ENCODE data around the gene UBN2.
"Not testable (repeated sequence)": the region's sequence is repeated elsewhere in the genome, so short reads cannot be mapped to it uniquely, and the experiment has no call there.

UBN2 gene

DNA sequence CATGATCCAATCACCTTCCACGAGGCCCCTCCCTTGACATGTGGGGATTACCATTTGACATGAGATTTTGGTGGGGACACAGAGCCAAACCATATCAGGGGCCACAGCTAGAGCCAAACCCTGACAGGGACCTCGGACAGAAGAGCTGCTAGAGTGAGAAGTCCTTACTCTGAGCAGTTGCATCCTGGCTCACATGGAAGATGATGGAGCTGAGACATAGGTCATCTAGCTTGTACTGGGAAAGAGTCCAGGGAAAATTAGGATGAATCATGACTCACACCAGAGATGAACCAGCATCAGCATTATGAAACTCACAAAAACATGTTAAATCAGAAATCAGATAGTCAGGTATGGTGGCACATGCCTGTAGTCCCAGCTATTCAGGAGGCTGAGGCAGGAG lies 97.3 kb downstream of the UBN2 start:
- H3K36me3 ChIP-seq (ENCODE audit: control insufficient read depth, insufficient read depth, low read length) = no peaks in the 10 kb centered on the region
- H3K27me3 ChIP-seq (ENCODE audit: control insufficient read depth, insufficient read depth, low read length) = no peaks in the 10 kb centered on the region
- no peak overlapping the region for H3K9ac ChIP-seq
- no peak overlapping the region for H3K4me2 ChIP-seq (ENCODE audit: low read length)
- no peaks in the 10 kb centered on the region for H3K9me3 ChIP-seq (ENCODE audit: control insufficient read depth, low read length)
- H2AFZ ChIP-seq = no peak overlapping the region
- no peak overlapping the region for H3K4me3 ChIP-seq (ENCODE audit: low read depth, low read length)
- no peak overlapping the region for H3K27ac ChIP-seq
- TF ChIP-seq, protein P1, sequence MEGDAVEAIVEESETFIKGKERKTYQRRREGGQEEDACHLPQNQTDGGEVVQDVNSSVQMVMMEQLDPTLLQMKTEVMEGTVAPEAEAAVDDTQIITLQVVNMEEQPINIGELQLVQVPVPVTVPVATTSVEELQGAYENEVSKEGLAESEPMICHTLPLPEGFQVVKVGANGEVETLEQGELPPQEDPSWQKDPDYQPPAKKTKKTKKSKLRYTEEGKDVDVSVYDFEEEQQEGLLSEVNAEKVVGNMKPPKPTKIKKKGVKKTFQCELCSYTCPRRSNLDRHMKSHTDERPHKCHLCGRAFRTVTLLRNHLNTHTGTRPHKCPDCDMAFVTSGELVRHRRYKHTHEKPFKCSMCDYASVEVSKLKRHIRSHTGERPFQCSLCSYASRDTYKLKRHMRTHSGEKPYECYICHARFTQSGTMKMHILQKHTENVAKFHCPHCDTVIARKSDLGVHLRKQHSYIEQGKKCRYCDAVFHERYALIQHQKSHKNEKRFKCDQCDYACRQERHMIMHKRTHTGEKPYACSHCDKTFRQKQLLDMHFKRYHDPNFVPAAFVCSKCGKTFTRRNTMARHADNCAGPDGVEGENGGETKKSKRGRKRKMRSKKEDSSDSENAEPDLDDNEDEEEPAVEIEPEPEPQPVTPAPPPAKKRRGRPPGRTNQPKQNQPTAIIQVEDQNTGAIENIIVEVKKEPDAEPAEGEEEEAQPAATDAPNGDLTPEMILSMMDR (IDR thresholded peaks at IDR 0.05) = no peak
- H3K4me1 ChIP-seq = peaks cover 6% of the 10 kb centered on the region
- H3K79me2 ChIP-seq = no peaks in the 10 kb centered on the region

DNA sequence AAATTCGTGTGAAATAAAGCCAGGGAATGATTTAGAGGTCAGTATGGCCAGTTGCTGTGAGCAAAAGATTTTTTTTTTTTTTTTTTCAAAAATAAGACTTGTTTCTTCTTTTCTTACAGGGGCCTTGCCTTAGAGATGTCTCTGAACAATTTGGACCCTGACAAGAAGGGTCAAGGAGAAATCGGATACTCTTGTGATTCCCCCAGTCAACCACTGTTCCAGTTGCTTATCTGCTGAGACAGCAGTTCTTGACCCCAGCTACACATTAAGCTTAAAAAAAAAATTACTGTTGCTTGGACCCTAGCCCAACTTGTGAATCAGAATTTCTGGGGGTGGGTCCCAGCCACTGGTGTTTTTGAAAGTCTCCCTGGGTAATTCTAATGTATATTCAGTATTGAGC lies 98.1 kb downstream of the UBN2 start:
- Histone ChIP-seq H3K4me1 (peaks cover 6% of the 10 kb centered on the region), H2AFZ (no peak overlapping the region), H3K27ac (no peak overlapping the region), H3K27me3 (ENCODE audit: control insufficient read depth, insufficient read depth, low read length) (no peaks in the 10 kb centered on the region), H3K4me3 (ENCODE audit: low read depth, low read length) (no peak overlapping the region), H3K4me2 (ENCODE audit: low read length) (no peak overlapping the region), H3K36me3 (ENCODE audit: control insufficient read depth, insufficient read depth, low read length) (no peaks in the 10 kb centered on the region), H3K9me3 (ENCODE audit: control insufficient read depth, low read length) (no peaks in the 10 kb centered on the region), H3K79me2 (no peaks in the 10 kb centered on the region), H3K9ac (no peak overlapping the region)
- TF ChIP-seq, protein P1 (IDR thresholded peaks at IDR 0.05) = no peak

DNA sequence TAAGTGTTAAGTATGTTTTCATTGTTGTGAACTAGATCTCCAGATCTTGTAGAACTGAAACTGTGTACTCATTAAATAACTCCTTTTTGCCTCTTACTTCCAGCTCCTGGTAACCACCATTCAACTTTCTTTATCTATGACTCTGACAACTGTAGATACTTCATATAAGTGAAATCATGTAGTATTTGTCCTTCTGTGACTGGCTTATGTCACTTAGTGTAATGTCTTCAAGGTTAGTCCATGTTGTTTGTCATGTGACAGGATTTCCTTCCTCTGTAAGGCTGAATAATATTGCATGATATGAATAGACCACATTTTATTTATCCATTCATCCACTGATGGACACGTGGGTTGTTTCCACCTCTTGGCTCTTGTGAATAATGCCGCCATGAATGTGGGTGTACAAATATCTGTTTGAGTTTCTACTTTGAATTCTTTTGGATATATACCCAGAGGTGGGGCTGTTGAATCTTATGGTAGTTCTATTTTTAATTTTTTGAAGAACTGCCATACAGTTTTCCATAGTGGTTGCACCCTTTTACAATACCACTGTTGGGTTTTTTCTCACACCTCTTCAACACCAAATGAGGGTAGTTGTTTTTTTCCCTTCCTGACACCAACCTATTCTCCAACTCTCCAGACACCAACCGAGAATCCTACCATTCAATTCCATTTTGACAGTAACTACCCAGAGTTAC lies 99.4 kb downstream of the UBN2 start:
- Histone ChIP-seq H3K4me2 (ENCODE audit: low read length) (no peak overlapping the region), H3K4me3 (ENCODE audit: low read depth, low read length) (no peak overlapping the region), H3K9me3 (ENCODE audit: control insufficient read depth, low read length) (no peaks in the 10 kb centered on the region), H3K79me2 (no peaks in the 10 kb centered on the region), H3K4me1 (peaks cover 6% of the 10 kb centered on the region), H3K27ac (no peak overlapping the region), H3K27me3 (ENCODE audit: control insufficient read depth, insufficient read depth, low read length) (no peaks in the 10 kb centered on the region), H3K9ac (no peak overlapping the region), H3K36me3 (ENCODE audit: control insufficient read depth, insufficient read depth, low read length) (no peaks in the 10 kb centered on the region), H2AFZ (no peak overlapping the region)
- TF ChIP-seq, protein P1 (IDR thresholded peaks at IDR 0.05) = no peak

- Histone ChIP-seq H3K9ac (no peak overlapping the region), H3K4me3 (ENCODE audit: low read depth, low read length) (no peak overlapping the region), H3K79me2 (no peaks in the 10 kb centered on the region), H3K36me3 (ENCODE audit: control insufficient read depth, insufficient read depth, low read length) (no peaks in the 10 kb centered on the region), H3K4me1 (peaks cover 6% of the 10 kb centered on the region), H3K27ac (no peak overlapping the region), H2AFZ (no peak overlapping the region), H3K9me3 (ENCODE audit: control insufficient read depth, low read length) (no peaks in the 10 kb centered on the region), H3K27me3 (ENCODE audit: control insufficient read depth, insufficient read depth, low read length) (no peaks in the 10 kb centered on the region), H3K4me2 (ENCODE audit: low read length) (no peak overlapping the region)
- TF ChIP-seq, protein P1 (IDR thresholded peaks at IDR 0.05) = no peak
Observed at GRCh38 chr7:139332697-139333359, 101.8 kb downstream of the UBN2 start.

GRCh38 chr7:139333443-139333842 lies 102.4 kb downstream of the UBN2 start:
- H3K79me2 ChIP-seq; H3K27ac ChIP-seq; H3K36me3 ChIP-seq (ENCODE audit: control insufficient read depth, insufficient read depth, low read length); H3K4me3 ChIP-seq (ENCODE audit: low read depth, low read length); H3K9me3 ChIP-seq (ENCODE audit: control insufficient read depth, low read length); H3K4me1 ChIP-seq; H3K9ac ChIP-seq; H2AFZ ChIP-seq; H3K4me2 ChIP-seq (ENCODE audit: low read length); H3K27me3 ChIP-seq (ENCODE audit: control insufficient read depth, insufficient read depth, low read length): not testable (repeated sequence)
